Uterus (tissue), 4 donors: ENCODE results near the gene GAA. TPM values are rescaled to one million over a fixed set of nuclear protein-coding genes. Genes with fewer than 3 reads are reported as not detected.

Experiments
- DNase-seq, 2 donors: peaks; one replicate each; pipeline ENCODE4 v3.0.0-alpha.2; 2019 to 2020
- H3K27ac ChIP-seq, 2 donors: fragments of 200-600 bp; sonication (generic); 1 replicate in 1 of 2; 2 replicates in 1 of 2; pipeline ENCODE4 v1.5.1; 2016 to 2018
- H3K27me3 ChIP-seq, 2 donors: fragments of 200-600 bp; sonication (generic); one replicate each; pipeline ENCODE4 v1.5.1; 2018 to 2019; ENCODE audit warnings: control low read depth in 1 of 2
- H3K36me3 ChIP-seq, 2 donors: fragments of 200-600 bp; sonication (generic); one replicate each; pipeline ENCODE4 v1.5.1; 2019; ENCODE audit warnings: control low read depth in 1 of 2
- H3K4me1 ChIP-seq, 2 donors: fragments of 200-600 bp; sonication (generic); one replicate each; pipeline ENCODE4 v1.5.1; 2018 to 2019; ENCODE audit warnings: control low read depth in 1 of 2
- H3K4me3 ChIP-seq, 2 donors: fragments of 200-600 bp; sonication (generic); 1 replicate in 1 of 2; 2 replicates in 1 of 2; pipeline ENCODE4 v1.5.1; 2018 to 2019; ENCODE audit warnings: mild to moderate bottlenecking in 1 of 2
- H3K9me3 ChIP-seq, 2 donors: fragments of 200-600 bp; sonication (generic); one replicate each; pipeline ENCODE4 v1.5.1; 2019; ENCODE audit warnings: control low read depth in 1 of 2
- CTCF ChIP-seq, 4 experiments: fragments of 200-600 bp in 2 of 4; fragments of 450-650 bp in 2 of 4; sonication (generic) in 2 of 4; IDR thresholded peaks; one replicate each; pipeline ENCODE4 v1.5.1; 2016 to 2019; ENCODE audit warnings: antibody characterized with exemption in 4 of 4, mild to moderate bottlenecking in 2 of 4, moderate library complexity in 1 of 4
- POLR2A ChIP-seq, 2 donors: fragments of 450-650 bp; IDR thresholded peaks; one replicate each; pipeline ENCODE4 v1.6.1; 2016; ENCODE audit warnings: antibody characterized with exemption in 2 of 2, mild to moderate bottlenecking in 1 of 2, moderate library complexity in 1 of 2
- intact Hi-C: fragments of 100-400 bp; cut with DNase I; formaldehyde crosslinking; loops from one replicate; pipeline ENCODE4 v1.15.1; 2023; ENCODE audit warnings: low total_unique reads
- total RNA-seq, 4 donors: library from RNA; depleted of rRNA in 3 of 4; stranded (reverse); fragments of >200 nt in 3 of 4; gene quantifications; one replicate each; pipeline versions ENCODE4 v1.1.0 to v1.2.4, GENCODE V29; 2014 to 2023
- donor health status: DM: yes; HTN: yes; CAD: no.

Gene GAA
- total RNA-seq, 4 donors from 2014 or later, result 23.1 to 48.3 (median 35.6) TPM

- peak overlapping the region; percentile 75 to 80 for H3K4me3 ChIP-seq
- peak overlapping the region; percentile 94 for H3K27ac ChIP-seq
- no peaks in the 10 kb centered on the region for H3K36me3 ChIP-seq
- intact Hi-C loops, result no loop called here
- no peaks in the 10 kb centered on the region for H3K4me1 ChIP-seq
- H3K27me3 ChIP-seq, result no peaks in the 10 kb centered on the region
- DNase-seq, result no peak
- no peaks in the 10 kb centered on the region for H3K9me3 ChIP-seq
- no peak for TF ChIP-seq POLR2A (IDR thresholded peaks at IDR 0.05)
- TF ChIP-seq CTCF (IDR thresholded peaks at IDR 0.05), result no peak
Measured at GRCh38 chr17:80101946-80102663, 724 bp downstream of the GAA start.

- Histone ChIP-seq H3K36me3 (no peaks in the 10 kb centered on the region), H3K9me3 (no peaks in the 10 kb centered on the region), H3K4me3 (no peak overlapping the region), H3K27me3 (no peaks in the 10 kb centered on the region), H3K4me1 (no peaks in the 10 kb centered on the region), H3K27ac (no peak overlapping the region)
- intact Hi-C loops, result no loop called here
- DNase-seq, result no peak
- TF ChIP-seq POLR2A (IDR thresholded peaks at IDR 0.05), result no peak
- TF ChIP-seq CTCF (IDR thresholded peaks at IDR 0.05), result no peak
Measured at GRCh38 chr17:80102664-80103448, 1.5 kb downstream of the GAA start.

- no peak overlapping the region for H3K4me3 ChIP-seq
- H3K27ac ChIP-seq, result no peak overlapping the region
- H3K4me1 ChIP-seq, result no peaks in the 10 kb centered on the region
- intact Hi-C loops, result no loop called here
- H3K9me3 ChIP-seq, result no peaks in the 10 kb centered on the region
- no peaks in the 10 kb centered on the region for H3K27me3 ChIP-seq
- no peak for DNase-seq
- no peak for TF ChIP-seq POLR2A (IDR thresholded peaks at IDR 0.05)
- TF ChIP-seq CTCF (IDR thresholded peaks at IDR 0.05), result no peak
- H3K36me3 ChIP-seq, result no peaks in the 10 kb centered on the region
Measured at GRCh38 chr17:80103449-80104085, 2.2 kb downstream of the GAA start.

GRCh38 chr17:80104321-80104955 is 3.1 kb downstream of the GAA start:
- TF ChIP-seq CTCF (IDR thresholded peaks at IDR 0.05) (no peak), POLR2A (IDR thresholded peaks at IDR 0.05) (no peak)
- intact Hi-C loops, result no loop called here

More at GRCh38 chr17:80104321-80104955, 3.1 kb downstream of the GAA start:
- no peaks in the 10 kb centered on the region for H3K9me3 ChIP-seq
- H3K4me3 ChIP-seq, result no peak overlapping the region
- H3K36me3 ChIP-seq, result no peaks in the 10 kb centered on the region
- DNase-seq, result no peak
- no peak overlapping the region for H3K27ac ChIP-seq
- no peaks in the 10 kb centered on the region for H3K4me1 ChIP-seq
- H3K27me3 ChIP-seq, result no peaks in the 10 kb centered on the region
